Pons (tissue), 1 donor: Measurements from ENCODE around the gene FBXO41.

ENCODE experiments used
- DNase-seq: peaks from one replicate; pipeline ENCODE4 v3.0.0-alpha.2; 2016; ENCODE audit warnings: low spot score

The FBXO41 gene, protein sequence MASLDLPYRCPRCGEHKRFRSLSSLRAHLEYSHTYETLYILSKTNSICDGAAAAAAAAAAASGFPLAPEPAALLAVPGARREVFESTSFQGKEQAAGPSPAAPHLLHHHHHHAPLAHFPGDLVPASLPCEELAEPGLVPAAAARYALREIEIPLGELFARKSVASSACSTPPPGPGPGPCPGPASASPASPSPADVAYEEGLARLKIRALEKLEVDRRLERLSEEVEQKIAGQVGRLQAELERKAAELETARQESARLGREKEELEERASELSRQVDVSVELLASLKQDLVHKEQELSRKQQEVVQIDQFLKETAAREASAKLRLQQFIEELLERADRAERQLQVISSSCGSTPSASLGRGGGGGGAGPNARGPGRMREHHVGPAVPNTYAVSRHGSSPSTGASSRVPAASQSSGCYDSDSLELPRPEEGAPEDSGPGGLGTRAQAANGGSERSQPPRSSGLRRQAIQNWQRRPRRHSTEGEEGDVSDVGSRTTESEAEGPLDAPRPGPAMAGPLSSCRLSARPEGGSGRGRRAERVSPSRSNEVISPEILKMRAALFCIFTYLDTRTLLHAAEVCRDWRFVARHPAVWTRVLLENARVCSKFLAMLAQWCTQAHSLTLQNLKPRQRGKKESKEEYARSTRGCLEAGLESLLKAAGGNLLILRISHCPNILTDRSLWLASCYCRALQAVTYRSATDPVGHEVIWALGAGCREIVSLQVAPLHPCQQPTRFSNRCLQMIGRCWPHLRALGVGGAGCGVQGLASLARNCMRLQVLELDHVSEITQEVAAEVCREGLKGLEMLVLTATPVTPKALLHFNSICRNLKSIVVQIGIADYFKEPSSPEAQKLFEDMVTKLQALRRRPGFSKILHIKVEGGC

DNA sequence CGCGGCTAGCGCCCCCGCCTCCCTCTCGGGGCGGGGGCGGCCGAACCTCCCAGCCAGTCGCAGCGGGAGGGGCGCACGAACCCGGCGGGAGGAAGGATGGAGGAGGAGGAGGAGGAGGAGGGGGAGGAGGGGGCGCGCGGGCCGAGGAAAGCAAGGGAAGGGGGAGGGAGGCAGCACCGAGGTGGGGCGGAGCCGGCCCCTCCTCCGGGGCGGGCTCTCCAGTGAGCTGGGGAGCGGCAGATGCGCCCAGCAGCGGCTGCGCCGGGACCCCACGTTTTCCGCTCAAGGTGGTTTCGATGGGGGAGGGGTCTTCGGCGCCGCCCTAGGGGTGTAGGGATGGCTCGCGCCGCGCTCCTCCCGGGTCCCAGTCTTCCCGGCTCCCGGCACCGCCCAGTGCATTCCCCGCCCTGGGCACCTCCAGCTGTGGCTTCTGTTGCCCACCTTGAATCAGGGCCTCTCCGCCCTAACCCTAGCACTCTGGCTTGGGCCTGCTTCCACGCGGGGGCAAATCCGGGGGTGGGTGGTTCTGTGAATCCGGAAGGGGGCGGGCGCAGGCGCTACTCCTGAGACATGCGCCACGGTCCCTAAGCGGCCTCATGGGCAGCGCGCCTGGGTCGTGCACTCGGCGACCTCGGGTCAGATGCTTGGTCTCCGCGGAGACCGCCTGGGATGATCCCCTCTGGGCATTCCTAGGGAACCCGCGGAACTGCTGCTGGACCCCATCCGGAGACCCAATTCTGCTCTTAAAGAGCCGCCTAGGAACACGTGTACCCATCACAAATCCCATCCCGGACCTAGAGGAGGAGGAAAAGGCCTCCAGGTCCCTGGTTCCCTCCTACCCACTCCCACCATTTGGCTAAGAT, at the start of gene FBXO41:
Gene FBXO41 (minus strand): TSS at position 183 of the 863 bp plus-strand sequence. CDS start 14,848 bp downstream, outside the sequence.
- DNase-seq, result no peak

DNA sequence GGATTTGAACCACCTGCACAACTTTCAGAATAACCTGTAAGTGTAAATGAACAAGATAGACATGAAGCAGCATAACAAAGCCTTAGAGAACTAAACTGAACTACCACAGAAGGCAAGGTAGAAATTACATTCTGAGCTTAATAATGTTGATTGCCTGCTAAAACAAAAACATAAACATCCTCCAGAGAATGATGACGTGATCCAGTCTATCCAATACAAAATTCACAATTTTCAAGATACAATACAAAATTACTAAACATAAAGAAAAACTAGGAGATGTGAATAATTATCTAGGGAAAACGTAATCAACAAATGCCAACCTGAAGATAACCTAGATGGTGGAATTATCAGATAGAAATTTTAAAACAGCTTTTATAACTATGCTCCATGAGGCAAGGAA, 49.8 kb upstream of the FBXO41 start:
- DNase-seq, result no peak

DNA sequence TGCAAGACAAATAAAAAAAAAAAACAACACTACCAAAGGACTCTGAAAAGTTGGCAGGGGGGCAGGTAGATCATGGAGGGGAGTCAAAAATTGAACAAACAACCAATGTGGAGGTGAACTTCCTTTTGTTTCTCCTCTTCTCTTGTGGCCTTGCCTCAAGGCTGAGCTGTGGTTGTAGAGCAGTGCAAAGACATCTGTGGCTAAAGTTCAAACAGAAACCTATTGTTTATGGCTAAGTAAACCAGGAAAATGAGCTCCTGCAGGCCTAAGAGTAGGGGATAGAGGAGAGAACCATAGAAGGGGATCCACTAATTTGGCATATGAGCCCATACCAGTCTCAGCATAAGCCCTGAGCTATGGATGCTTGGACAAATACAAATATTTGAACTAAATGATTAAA, 49.3 kb upstream of the FBXO41 start:
- no peak for DNase-seq

DNA sequence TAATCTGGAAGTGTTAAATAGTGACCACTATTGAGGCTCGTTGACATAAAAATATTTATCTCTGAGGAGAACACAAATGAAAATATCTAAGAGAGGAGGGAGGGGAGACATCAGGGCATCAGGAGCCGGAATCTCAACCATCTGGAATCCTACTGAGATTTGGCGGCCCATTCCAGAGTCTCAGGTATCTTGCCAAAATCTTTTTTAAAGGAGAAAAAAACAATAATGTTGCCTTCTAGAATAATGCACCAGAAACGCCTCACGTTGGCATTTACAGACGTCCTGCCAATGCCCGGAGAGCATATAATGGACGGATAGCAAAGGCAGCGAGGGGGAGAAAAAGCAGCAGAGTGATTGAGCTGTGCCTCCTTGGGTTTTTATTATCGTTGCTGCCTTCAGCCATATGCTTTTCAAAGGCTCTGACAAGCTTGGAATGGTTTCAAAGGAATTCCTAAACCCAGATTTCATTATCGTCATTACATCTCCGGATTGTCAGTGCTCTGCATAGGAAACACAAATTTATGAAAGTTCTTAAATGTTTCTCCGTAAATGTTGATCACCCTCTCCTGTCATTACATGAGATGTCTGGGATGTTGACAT, 39.9 kb upstream of the FBXO41 start:
- DNase-seq, result no peak

DNA sequence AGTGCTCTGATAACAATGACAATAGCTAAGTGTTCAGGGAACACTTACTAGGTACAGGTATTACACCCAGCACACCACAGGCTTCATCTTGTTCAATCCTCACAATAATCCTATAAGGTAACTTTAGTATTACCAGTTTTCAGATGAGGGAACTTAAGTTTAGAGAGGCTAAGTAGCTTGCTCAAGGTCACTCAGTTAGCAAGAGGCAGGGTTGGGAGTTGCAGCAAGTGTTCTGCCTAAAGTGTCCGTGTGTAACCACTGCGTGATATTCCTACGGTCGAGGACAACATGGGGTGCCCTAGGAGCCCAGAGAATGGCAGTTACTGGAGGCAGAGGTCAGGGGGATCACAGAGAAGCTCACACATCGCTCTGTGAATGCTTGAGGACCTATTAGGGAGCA, 39.3 kb upstream of the FBXO41 start:
- no peak for DNase-seq

DNA sequence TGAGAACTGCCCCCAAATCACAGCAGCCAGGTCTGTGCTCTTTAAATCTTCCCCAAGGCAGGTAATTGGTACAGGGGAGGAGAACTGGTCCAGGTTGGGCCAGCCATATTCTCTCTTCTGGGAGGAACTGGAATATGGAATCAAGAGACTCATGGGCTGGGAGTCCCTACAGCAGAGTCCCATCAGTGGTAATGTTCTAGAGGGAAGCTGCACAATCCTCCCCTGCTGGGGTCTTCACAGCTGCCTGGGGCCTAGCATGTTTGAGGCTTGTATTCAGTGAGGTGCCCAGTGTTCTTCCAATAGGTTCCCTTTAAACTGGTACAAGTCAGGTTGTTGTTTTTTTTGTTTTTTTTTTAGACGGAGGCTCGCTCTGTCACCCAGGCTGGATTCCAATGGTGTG, 30.2 kb upstream of the FBXO41 start:
- DNase-seq, result no peak

DNA sequence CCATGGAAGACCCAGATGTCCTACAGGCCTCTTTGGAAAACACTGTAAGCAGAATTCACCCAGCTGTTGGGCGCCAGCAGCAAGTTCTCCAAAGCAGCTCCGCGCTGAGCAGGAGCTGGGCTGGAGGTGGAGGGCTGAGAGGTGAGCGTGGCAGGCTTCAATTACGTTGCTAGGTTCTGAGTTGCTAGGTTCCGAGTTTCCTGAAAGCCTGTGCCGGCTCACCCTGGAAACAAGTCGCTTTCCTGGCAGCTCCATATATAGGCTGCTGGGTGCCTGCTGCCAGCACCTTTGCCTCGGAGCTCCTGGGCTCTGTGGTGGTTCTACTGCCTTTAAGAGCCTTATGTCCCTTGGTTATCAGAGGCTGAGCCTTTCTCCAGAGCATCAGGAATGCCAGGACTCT, 23.4 kb upstream of the FBXO41 start:
- no peak for DNase-seq

DNA sequence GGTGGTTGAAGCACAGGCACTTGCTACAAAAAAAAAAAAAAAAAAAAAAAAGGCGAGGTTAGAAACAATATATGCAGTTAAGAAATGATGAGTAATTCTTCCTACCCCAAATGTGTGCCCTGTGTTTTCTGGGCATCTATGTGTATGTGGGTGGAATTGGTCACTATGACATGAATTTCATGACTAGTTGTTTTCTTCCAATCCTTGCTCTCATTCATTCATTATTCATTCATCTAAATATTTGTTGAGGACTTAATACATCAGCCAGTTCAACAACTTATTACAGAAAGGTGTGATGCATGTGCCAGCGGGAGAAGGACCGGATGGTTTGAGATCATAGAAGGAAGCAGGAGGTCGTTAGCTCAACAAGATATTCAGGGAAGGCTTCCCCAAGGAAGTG, 17.4 kb upstream of the FBXO41 start:
- no peak for DNase-seq

DNA sequence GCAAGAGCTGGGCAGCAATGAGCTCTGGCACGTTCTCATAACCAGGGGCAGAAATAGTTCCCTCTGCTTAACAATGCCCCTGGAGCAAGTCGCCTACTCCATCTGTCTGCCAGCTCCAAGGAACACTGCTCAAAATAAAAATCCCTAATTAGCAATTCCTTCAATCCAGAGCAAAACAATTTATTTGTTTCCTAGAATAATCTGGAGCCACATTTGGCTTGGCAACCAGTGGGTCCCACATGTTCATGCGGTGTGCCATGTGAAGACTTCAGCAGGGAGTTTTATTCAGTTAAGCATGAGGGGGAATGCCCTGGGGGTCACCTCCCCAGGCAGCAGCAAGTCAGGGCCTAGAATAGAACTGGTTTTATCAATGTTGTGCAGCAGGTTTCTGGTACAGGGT, 16.6 kb upstream of the FBXO41 start:
- DNase-seq, result no peak

DNA sequence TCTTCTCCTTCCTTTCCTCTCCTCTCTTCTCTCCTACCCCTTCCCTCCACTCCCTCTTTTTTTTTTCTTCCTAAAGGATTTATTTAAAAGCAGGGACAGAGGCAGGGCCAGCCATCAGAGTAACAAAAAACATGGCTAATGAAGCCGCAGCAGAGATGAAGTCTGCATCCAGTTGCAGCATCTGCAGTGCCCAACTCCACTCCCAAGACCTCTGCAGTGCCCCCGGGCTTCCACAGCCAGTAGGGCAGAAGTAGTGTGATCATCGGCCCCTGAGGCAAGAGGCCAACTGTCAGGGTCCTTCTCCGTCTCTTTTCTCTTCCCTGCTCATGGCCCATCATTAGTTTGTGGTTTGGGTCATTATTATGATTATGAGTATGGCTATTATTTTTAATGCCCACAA, 13.3 kb upstream of the FBXO41 start:
- no peak for DNase-seq

DNA sequence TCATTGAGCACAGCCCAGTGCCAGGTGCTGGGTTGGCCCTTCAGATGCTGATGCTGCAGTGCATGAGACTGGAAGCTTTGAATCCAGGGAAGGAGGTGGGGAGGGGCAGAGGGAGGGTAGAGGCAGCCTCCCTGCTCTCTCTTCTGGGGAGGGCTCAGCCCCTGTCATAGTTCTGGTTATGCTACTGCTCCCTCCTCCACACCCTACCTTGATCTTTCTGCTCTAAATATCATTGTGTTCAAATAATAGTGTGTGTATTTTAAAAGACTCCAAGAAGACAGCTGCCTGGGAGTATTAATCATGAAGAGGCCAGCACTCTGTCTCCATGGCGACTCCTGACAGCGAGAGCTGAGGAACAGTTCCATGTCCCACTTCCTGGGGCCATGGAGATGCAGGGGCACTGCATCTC, 12.9 kb upstream of the FBXO41 start:
- no peak for DNase-seq

DNA sequence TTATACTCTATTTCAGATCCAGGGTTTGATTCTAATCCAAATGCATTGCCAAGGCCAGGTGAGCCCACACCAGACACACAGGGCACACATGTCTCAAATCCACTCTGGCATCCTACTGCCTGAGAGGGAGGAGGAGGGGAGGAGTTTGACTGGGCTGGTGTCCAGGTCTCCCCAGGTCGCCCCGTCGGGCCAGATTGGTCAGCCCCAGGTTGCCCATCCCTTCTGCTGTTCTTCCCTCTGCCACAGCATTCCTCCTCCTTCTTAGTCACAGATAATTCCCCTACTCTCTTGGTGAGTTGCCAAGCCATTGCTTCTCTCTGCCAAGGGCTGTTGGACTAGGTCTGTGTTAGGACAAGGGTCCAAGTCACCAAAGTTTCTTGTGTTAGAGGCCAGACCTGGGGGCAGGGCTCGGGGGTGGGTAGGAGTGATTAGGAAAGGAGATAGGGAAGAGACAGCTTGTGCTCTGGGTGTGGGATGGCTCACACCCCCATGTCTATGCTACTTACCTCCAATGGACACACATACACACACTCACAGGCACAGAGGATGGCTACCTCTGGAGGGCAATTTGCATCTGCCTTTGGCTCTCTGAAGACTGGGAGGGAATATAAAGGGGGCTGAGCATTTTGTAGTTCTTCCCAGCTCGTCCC, 11.6 kb upstream of the FBXO41 start:
- no peak for DNase-seq

DNA sequence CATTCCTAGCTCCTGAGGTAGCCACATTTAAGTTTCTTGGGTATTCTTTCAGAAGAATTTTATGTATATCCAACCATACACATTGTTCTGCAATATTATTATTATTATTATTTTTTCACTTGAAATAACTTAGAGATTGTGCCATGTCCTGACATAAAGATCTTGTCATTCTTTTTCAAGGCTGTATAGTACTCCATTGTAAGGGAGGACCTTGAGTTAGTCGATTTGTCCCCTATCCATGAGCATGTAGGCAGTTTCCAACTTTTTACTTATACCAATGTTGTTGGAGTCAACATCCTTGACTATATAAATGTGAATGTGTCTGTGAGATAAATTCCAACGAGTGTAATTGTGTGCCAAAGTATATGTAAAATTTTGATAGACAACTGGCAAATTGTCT, 10.0 kb upstream of the FBXO41 start:
- DNase-seq, result no peak

DNA sequence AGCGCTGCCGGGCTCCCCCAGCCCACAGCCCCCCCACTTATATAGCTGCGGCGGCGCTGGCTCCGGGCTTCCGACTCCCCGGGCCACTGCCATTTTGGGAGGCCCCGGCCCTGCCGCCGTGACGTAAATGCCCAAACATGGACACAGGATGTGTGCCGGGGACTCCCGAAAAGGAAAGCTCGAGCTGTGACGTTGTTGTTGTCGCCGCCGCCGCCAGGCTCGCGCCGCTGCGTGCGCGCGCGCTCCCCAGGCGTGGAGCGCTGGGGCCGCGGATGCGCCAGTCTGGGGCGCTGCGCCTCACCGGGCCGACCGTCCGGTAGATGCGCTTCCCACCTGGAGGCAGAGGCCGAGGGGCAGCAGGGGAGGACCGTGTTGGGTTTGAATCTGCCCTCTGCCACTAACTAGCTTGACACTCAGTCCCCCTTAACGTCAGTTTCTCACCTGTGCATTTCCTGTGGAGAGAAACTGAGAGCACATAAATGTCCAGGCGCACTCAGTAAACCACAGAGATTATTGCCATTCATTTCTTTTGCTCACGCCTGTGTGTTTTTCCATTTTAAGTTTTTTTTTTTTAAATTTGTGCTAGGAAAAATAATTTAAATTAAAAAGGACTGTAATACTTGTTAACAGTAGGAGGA, 9.4 kb upstream of the FBXO41 start, which contains the start of gene EGR4:
Gene EGR4 (minus strand): TSS at position 15 of the 638 bp plus-strand sequence. CDS start 231 bp downstream, outside the sequence.
- DNase-seq, result no peak

DNA sequence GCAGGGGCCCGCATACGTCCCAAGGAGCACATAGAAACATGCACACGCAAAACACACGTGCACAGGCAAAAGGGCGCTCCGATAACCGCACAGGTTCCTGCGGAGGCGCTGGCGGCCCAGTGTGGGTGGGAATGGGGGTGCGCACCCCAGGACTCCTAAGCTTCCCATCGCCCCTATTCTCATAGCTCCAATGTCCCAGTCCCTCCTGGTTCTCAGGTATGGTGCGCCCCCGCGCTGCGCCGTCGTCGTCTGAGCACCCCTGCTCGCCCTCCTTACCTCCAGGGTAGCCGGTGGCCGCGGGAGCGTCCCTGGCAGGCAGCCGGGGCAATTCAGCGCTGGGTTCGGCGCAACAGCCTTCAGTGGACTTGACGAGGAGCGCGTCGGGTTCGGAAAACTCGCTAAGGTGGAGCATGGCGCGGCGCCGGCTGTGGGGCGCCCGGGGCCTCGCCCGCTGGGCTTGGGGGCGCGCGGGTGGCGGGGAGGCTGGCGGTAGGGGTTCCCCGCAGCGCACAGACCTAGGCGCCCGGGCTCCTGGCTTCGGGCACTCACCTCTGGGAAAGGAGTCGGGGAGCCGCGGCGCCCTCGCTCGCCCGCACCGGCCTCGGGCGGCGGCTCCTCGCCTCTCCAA, 8.7 kb upstream of the FBXO41 start:
- no peak for DNase-seq

DNA sequence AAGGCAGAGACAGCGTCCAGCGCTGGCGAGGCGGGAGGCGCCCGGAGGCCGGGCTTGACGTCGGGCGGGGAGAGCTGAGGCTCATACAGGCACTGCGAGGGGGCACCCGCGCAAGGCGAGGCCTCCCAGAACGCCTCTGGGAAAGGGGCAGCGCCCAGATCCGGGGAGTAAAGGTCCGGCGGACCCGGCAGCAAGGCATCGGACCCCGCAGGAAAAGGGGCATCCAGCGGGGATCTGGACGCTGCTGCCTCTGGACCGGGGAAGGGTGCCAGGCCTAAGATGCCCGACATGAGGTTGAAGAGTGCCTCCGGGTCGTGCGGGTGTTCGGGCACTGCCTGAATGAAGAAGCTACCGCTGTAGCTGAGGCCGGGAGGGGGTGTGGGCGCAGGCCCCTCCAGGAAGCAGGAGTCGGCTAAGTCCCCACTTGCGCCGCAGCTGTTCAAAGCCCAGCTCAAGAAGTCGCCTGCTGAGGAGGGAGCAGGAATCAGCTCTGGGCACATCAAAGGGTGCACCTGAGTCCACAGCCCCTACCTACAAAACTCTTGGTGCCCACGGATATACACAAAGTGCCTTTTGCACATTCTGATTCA, 8.1 kb upstream of the FBXO41 start:
- DNase-seq, result no peak

DNA sequence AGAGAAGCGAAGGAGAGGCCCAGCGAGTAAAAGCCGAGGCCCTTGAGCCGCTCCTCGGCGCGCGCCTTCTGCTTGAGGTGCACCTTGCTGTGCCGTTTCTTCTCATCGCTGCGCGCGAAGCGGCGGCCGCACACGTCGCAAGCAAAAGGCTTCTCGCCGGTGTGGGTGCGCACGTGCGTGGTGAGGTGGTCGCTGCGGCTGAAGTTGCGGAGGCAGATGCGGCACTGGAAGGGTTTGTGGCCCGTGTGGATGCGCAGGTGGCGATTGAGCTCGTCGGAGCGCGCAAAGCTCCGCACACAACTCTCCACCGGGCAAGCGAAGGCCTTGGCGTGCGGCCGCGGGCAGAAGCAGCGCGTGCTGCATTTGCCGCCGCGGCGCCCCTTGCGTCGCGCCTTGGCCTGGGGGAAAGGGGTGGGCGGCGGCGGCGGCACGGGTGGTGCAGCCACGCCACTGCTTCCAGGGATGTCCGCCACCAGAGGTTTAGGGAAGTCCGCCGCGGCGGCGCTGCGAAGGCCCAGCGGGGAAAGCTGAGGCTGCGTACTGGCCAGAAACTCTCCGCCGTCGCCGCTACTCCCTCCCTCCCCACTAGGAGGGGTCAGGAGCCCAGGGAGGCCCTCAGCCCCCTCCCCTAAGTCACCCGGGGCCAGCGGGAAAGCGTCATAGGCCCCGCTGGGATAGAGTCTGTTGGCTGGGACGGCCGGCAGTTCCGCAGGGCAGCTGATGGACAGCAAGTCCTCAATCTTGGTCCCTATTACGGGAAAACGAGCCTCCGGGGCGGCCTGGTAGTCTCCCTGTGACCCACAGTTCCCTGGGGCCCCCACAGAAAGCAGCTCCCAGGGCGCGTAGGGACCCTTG, 7.4 kb upstream of the FBXO41 start:
- no peak for DNase-seq

DNA sequence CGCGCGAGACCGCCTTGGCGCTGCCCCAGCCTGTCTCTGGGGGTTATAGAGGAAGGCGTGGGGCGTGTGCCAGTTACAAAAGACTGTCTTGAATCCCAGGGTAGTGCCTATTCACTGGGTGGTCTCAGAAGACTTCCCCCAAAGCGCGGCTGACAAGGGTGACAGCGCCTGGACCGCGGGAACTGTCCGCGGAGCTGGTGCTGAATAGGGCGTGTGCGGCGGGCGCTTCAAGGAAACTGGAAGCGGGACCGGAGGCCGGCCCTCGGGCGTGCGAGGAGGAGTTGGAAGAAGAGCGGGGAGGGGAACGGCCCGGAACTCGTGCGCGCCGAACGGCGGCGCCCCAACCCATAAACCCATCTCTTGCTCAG, 6.8 kb upstream of the FBXO41 start:
- no peak for DNase-seq
